Umbilical cord (tissue), 2 donors: Measurements from ENCODE around the gene CTBP2. TPM values are rescaled to one million over a fixed set of nuclear protein-coding genes. Genes with fewer than 3 reads are reported as not detected.
"Not testable (repeated sequence)": the region's sequence is repeated elsewhere in the genome, so short reads cannot be mapped to it uniquely, and the experiment has no call there.

Experiments used
- DNase-seq: peaks from one replicate; pipeline ENCODE4 v3.0.0-alpha.2; 2015; ENCODE audit warnings: low spot score
- total RNA-seq: library from RNA; depleted of rRNA; stranded (reverse); fragments of >200 nt; gene quantifications from one replicate; pipeline ENCODE4 v1.2.3, GENCODE V29; 2014; ENCODE audit warnings: low replicate concordance; ENCODE audit not compliant: insufficient read depth

The CTBP2 gene
- total RNA-seq, 1 donor from 2014 or later: 27.7 TPM

- DNase-seq: peak; percentile 86
Measured at GRCh38 chr10:125064681-125065492, 95.5 kb downstream of the CTBP2 start.

DNA sequence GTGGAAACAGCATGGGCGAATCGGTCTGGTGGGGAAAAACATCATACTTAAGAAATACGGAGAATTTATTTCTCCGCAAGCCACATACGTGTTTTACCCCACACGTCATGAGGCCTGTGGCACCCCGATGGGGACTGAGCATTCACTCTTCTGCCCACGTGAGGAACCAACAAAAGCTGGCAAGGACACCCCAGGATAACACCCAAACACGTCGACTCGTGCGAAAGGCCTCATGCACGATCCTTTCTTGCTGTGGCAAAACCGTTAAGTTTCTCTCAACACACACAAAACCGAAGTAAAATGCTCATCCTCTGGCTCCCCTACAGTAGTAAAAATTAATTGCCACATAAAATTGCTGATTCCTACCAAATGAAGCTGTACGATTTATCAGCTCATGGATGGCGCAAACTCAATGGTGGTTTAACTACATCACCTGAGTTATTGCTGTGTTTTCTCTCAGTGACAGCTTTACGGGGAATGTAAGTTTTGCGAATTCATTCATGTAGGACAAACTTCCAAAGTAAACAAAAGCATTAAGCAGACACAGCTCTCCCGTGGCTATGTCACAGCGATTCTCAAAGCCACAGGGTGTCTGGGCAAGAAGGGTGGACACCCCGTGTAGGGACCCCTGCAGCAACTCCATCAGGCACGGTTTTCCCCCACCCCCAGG, 97.0 kb downstream of the CTBP2 start:
- no peak for DNase-seq

- DNase-seq: no peak
Measured at GRCh38 chr10:125062914-125063230, 97.5 kb downstream of the CTBP2 start.

DNA sequence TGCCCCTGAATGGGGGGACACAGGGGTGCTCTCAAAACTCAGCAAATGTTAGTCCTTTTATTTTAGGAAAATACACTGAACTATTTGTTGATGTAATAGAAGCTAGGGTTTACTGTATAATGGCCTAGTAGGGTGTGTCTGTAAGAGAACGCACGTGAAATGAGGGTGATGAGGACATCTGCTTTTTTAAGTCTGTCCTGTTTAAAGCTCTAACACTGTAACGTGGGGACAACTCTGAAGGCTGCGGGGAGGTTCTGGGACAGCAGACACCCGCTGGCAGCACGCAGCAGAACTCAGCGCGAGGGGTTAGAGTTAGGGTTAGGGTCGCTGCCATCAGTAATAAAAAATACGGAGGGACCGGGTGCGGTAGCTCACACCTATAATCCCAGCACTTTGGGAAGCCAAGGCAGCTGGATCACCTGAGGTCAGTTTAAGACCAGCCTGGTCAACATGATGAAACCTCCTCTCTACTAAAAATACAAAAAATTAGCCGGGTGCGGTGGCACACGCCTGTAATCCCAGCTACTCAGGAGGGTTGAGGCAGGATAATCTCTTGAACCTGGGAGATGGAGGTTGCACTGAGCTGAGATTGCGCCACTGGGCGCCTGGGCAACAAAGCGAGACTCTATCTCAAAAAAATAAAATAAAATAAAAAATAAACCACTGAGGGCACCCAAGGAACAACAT, 98.0 kb downstream of the CTBP2 start:
- no peak for DNase-seq

DNA sequence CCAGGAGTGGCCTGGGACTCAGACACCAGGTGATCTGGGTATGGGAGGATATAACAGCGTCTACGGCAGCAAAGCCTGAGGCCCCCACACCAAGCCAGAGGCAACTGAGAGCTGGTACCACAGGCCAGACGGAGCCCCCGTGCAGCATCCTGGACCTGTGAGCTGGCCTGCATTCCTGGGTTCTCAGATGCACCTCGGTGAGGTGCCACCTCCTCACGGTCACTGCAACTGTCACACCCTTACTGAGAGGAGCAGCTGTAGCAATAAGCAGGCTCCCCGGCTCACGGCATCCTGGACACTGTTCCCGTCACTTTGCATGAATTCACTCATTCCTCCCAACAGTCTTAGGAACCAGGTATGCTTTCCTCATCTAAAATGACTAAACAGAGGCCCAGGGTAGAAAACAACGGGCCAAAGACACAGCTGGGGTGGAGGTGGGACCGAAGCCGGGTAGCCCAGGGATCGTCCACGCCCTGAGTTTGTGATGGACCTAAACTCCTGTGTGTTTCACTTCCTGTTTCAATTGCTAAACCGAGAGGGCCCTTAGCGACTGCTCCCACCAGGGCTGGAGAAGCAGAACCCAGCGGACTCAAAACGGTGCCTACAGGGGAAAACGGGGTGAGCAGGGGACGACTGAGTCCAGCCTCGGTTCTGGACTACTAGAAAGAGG, 98.7 kb downstream of the CTBP2 start:
- DNase-seq: no peak

DNA sequence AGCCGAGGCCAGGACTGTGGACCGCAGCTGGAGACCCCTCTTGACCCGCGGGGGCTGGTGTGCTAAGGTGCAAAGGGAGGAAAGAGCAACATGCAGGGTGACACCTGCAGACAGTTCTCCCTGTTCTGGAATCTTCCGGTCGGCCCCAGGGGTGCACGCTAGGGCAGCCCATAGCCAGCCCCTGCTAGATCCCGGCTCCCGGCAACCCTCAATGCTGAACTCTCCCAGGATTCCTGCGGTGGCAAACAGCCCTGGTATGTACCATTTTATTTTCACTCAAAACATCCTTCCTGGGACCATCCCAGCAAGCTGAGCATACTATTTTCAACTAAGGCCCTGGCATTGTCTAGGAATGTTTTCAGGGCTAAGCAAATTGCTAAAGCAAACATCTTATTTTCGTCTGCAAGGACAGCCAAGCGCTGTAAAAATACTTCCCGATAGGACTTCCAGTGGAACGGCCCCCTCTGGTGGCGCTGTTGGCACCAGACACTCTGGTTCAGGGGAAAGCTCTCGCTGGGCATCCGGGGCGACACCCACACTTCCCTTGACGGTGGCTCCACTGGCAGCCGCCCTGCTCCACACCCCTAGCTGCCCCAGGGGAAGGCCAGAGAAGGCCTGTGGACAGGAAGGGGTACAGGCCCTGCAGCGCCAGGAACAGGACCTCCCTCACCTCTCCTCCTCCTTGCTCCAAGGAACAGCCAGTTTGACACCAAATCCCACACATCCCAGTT, 99.4 kb downstream of the CTBP2 start:
- peak; percentile 88 for DNase-seq

DNA sequence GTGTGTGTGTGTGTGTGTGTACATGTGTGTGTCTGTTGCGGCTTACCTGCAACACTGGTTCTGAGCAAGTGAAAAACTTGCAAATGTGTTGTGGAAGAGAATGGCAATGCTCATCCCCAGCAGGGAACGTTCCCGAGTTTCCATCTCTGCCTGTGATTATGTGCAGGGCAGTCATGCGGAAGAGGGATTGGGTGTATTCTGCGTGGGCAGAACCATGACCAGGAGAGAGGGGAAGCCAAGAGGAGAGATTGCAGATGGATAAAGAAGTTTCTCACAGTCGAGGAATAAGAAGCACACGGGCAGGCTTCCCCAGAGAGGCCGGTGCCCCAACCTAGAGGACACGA, 99.9 kb downstream of the CTBP2 start:
- DNase-seq: peak; percentile 54

DNA sequence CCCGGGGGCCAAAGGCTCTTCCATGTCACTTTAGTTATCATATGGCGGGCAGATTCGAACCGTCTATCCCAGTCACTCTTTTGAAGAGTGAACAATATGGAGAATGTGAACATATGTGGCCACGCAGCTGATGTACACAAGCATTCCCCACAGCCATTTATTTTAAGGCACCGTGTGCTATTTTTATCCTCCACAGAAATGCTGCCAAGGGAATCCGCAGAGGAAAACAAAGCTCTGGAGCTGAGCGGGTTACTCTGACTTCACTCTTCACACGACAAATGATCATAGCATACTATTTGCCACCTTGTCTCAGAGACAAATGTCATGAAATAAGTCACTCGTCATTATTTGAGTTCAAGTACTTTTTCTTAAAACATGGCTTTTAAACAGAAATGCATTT, 100.3 kb downstream of the CTBP2 start:
- peak; percentile 62 for DNase-seq

DNA sequence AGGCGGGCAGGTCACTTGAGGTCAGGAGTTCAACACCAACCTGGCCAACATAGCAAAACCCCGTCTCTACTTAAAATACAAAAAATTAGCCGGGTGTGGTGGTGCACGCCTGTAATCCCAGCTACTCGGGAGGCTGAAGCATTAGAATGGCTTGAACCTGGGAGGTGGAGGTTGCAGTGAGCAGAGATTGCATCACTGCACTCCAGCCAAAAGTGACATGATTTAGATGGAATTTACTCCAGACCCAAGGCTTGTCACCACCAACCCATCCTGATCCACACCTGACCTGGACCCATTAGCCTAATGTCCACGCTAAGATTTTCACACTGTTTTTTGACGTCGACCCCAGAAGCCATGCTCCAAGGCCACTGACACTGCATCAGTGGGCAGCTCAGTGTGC, 101.0 kb downstream of the CTBP2 start:
- not testable (repeated sequence) for DNase-seq

GRCh38 chr10:125057158-125058001, 103.0 kb downstream of the CTBP2 start:
- DNase-seq: peak; percentile 86

DNA sequence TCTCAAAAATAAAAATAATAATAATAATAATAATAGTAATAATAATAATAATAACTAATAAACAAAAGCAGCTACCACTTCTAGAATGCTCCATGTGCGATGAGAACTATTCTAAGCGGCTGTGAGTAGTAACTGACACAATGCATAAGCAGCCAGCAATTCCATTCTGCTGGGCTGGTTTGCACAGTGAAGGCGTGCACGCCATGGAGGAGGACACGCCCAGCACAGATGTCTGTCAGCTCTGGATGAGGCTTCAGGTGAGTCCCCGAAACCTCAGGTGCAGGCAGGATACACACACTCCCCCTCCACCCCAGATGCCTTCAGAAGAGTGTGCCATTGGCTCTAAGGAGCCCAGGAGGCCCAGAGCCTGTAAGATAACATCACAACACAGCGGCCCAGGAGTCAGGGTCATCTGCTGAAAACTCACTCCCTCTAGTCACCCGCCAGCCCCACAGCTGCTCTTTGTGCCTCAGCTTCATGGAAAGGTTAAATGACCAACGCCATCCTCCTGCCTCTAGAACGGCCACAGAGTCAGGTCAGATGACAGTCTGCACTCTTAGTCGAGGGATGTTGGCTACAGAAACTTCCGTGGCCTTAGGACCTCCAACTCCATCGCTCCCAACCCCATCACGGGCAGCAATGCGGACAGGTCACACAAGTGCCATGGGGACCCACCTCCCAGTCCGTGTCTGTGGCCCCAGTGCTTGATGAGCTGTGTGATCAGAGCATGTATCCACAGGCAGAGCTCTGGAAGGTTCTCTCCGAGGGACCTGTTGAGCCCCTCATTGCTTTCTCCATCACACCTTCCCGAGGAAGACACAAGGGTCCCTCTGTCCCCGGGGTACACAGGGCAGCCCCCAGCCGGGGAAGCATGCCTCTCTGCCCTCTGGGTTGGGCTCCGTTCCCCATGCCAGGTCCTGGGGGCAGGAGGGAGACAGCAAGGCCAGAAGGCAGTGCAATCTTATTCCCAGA, 103.9 kb downstream of the CTBP2 start:
- no peak for DNase-seq

GRCh38 chr10:125055446-125055845, 104.9 kb downstream of the CTBP2 start:
- peak; percentile 83 for DNase-seq

GRCh38 chr10:125054669-125055268, 105.6 kb downstream of the CTBP2 start:
- peak; percentile 76 for DNase-seq

DNA sequence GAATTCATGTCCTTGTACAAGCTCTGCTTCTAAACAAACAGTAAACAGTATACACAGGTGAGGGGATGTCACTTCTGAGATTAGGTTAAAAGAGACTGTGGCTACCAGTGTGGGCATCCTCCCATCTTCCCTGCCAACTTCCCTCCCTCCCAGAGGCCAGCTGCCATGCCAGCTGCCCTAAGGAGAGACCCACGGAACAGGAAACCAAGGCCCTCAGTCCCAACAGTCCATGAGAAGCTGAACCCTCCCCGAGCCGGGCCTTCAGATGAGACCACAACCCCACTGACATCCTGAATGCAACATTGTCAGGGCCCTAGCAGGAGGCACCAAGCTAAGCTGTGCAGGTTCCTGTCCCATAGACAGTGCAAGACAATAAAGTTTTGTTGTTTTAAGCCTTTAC, 106.1 kb downstream of the CTBP2 start:
- no peak for DNase-seq

DNA sequence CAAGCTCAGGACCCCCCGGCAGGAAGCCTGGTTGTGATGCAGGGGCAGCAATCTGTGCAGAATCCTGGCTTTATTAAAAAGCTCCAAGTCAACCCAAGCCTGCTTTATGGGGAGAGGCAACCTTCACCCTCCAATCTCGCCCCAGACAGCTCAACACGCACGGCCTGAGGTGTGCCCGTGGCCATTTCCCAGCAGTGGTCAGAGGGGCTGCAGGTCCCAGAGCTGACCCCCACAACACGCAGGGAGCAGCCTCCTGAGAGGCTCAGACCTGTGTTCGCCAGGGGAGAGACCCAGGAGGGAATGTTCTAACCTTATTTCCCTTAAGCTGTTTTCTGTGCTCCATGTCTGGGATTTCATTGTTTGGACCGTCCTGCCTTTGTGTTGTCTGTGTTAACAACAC, 108.2 kb downstream of the CTBP2 start:
- DNase-seq: no peak

GRCh38 chr10:125050383-125050782, 110.0 kb downstream of the CTBP2 start:
- DNase-seq: no peak

GRCh38 chr10:125049216-125049881, 111.0 kb downstream of the CTBP2 start:
- no peak for DNase-seq

DNA sequence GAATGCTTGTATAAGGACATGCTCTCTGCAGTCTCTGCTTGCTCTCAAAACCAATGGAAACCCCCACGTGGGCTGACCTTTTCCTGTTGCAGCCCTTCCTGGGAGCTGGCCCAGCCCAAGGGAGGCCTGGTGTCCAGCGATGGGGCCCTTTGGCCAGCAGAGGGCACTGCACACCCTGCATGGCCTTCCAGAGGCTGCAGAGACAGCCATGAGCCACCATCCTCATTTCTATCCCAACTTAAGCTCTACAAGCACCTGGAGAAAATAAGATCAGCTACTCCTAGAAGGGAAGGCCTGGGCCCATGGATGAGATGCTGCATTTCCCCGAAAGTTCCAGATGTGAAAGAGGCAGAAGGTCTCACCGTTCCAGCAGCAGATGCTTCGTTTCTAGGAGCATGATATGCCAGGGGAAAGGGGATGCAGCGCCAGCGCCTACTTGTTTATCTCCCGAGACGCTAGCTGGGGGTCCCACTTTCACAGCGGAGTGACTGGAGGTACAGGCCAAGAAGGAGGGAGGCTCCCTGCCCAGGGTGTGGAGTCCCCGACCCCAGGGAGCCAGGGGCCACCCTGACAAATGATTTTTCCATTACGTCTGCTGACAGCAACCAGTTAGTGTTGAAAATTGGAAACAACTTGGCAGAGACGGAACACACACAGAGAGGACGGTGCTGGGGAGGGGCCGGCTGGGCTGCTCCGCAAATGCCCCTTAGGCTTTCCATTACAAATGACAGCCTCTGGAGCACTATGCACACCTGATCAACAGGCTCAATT, 112.1 kb downstream of the CTBP2 start:
- DNase-seq: peak; percentile 86
